Neuronal stem cell (in vitro differentiated cells): ENCODE data around the gene JPH4.

Experiments used
- DNase-seq: peaks from one replicate; pipeline ENCODE4 v3.0.0-alpha.2; 2013; ENCODE audit warnings: low spot score
- H2AFZ ChIP-seq: one replicate; pipeline ENCODE4 v1.6.1; 2013; ENCODE audit warnings: mild to moderate bottlenecking, low read length, inconsistent platforms
- H2AK5ac ChIP-seq: 2 replicates; pipeline ENCODE4 v1.6.1; 2013; ENCODE audit warnings: low read depth, mild to moderate bottlenecking, inconsistent platforms, low read length, moderate library complexity, mixed read lengths
- H2BK120ac ChIP-seq: 2 replicates; pipeline ENCODE4 v1.6.1; 2013; ENCODE audit warnings: low read depth, mild to moderate bottlenecking, inconsistent platforms, low read length, moderate library complexity, mixed read lengths
- H2BK12ac ChIP-seq: one replicate; pipeline ENCODE4 v1.6.1; 2013; ENCODE audit warnings: low read length, inconsistent platforms
- H2BK15ac ChIP-seq: 2 replicates; pipeline ENCODE4 v1.6.1; 2013; ENCODE audit warnings: mild to moderate bottlenecking, low read length, inconsistent platforms, mixed read lengths
- H2BK5ac ChIP-seq: one replicate; pipeline ENCODE4 v1.6.1; 2013; ENCODE audit warnings: inconsistent platforms, mild to moderate bottlenecking, low read length, moderate library complexity
- H3K14ac ChIP-seq: one replicate; pipeline ENCODE4 v1.6.1; 2013; ENCODE audit warnings: low read length, inconsistent platforms
- H3K18ac ChIP-seq: 2 replicates; pipeline ENCODE4 v1.6.1; 2013; ENCODE audit warnings: low read length, inconsistent platforms
- H3K23ac ChIP-seq: 2 replicates; pipeline ENCODE4 v1.6.1; 2013; ENCODE audit warnings: low read depth, mild to moderate bottlenecking, mixed read lengths, low read length, inconsistent platforms; ENCODE audit not compliant: poor library complexity
- H3K27ac ChIP-seq: replicated peaks from 3 replicates; pipeline ENCODE4 v1.5.1; 2013; ENCODE audit warnings: low read length, inconsistent platforms
- H3K27me3 ChIP-seq, 3 experiments: 2 replicates each; pipeline ENCODE4 v1.6.1; 2013; ENCODE audit warnings: low read length in 3 of 3, mild to moderate bottlenecking in 2 of 3, inconsistent platforms in 1 of 3, low read depth in 1 of 3, mixed read lengths in 1 of 3, moderate library complexity in 1 of 3; ENCODE audit not compliant: control insufficient read depth in 3 of 3, insufficient read depth in 3 of 3
- H3K36me3 ChIP-seq, 2 donors: replicated peaks in 1 of 2; 2 replicates each; pipeline ENCODE4 v1.6.1; 2013; ENCODE audit warnings: low read length in 2 of 2; ENCODE audit not compliant: control insufficient read depth in 2 of 2, insufficient read depth in 2 of 2
- H3K4ac ChIP-seq: 2 replicates; pipeline ENCODE4 v1.6.1; 2013; ENCODE audit warnings: inconsistent platforms, mild to moderate bottlenecking, low read length, moderate library complexity
- H3K4me1 ChIP-seq, 2 donors: 1 replicate in 1 of 2; 2 replicates in 1 of 2; pipeline ENCODE4 v1.6.1; 2013; ENCODE audit warnings: low read length in 2 of 2, low read depth in 1 of 2; ENCODE audit not compliant: control insufficient read depth in 2 of 2, insufficient read depth in 1 of 2
- H3K4me2 ChIP-seq: one replicate; pipeline ENCODE4 v1.6.1; 2013; ENCODE audit warnings: mild to moderate bottlenecking, low read length, inconsistent platforms; ENCODE audit not compliant: insufficient read depth, poor library complexity, severe bottlenecking
- H3K4me3 ChIP-seq, 2 donors: 2 replicates each; pipeline ENCODE4 v1.5.1; 2013; ENCODE audit warnings: low read length in 2 of 2, mild to moderate bottlenecking in 2 of 2, inconsistent platforms in 1 of 2, moderate library complexity in 1 of 2
- H3K79me1 ChIP-seq: one replicate; pipeline ENCODE4 v1.6.1; 2013; ENCODE audit warnings: low read depth, mild to moderate bottlenecking, inconsistent platforms, low read length, moderate library complexity
- H3K9ac ChIP-seq: one replicate; pipeline ENCODE4 v1.6.1; 2013; ENCODE audit warnings: mild to moderate bottlenecking, low read depth, low read length, inconsistent platforms; ENCODE audit not compliant: poor library complexity
- H3K9me3 ChIP-seq, 2 donors: replicated peaks in 1 of 2; 2 replicates each; pipeline versions ENCODE3 to v1.6.1; 2013; ENCODE audit warnings: low read length in 2 of 2, mild to moderate bottlenecking in 2 of 2, inconsistent platforms in 1 of 2, low read depth in 1 of 2, mixed read lengths in 1 of 2, moderate library complexity in 1 of 2; ENCODE audit not compliant: control insufficient read depth in 2 of 2, insufficient read depth in 1 of 2
- H4K8ac ChIP-seq: one replicate; pipeline ENCODE4 v1.6.1; 2013; ENCODE audit warnings: low read depth, mild to moderate bottlenecking, inconsistent platforms, low read length, moderate library complexity
- H4K91ac ChIP-seq: one replicate; pipeline ENCODE4 v1.6.1; 2013; ENCODE audit warnings: low read length, low read depth, mild to moderate bottlenecking, inconsistent platforms; ENCODE audit not compliant: poor library complexity
- WGBS, 2 donors: extraction: QIAGEN DNeasy Blood & Tissue Kit; methylation state at CpG; one replicate each; pipeline ENCODE4 v1.1.7; 2013; ENCODE audit warnings: missing lambda C conversion rate in 2 of 2, mixed read lengths in 1 of 2; ENCODE audit not compliant: insufficient read length in 2 of 2, insufficient replicate concordance in 1 of 2; ENCODE audit errors: extremely low coverage in 2 of 2; 5-methylcytosine and 5-hydroxymethylcytosine counted together

Gene JPH4

DNA sequence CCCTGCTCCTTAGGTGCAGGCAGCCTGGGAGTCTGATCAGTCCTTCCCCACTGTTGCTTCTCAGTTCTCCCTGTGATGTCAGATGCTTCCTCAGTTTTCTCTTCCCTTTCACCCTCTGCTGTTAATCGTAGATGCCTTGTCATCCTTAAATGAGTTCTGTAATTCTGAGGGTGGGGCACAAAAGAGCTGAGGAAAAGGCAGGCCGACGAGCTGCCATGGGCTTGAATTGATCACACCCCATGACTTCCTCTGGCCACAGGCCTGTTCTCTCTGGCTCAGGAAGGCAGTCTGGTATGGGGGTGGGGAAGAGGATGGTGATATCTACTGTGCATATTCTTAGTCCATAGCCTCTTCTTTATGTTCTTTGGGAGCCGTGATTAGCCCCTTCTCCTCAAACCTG is 5.8 kb downstream of the JPH4 start:
- Histone ChIP-seq H3K14ac (no peak overlapping the region), H3K4me3 (no peak overlapping the region), H2AFZ (peak overlapping the region; percentile 14), H3K4ac (no peak overlapping the region), H4K8ac (no peak overlapping the region), H3K4me2 (no peak overlapping the region), H3K36me3 (peaks cover 0 to 4% of the 10 kb centered on the region in 2 donors), H2AK5ac (no peak overlapping the region), H3K23ac (no peak overlapping the region), H3K9me3 (no peaks in the 10 kb centered on the region), H2BK15ac (no peak overlapping the region), H3K9ac (no peak overlapping the region), H3K18ac (no peak overlapping the region), H2BK5ac (no peak overlapping the region), H4K91ac (no peak overlapping the region), H3K27ac (no peak overlapping the region), H3K79me1 (peaks cover 3% of the 10 kb centered on the region), H3K4me1 (peaks cover 9 to 18% of the 10 kb centered on the region in 2 donors), H2BK12ac (no peak overlapping the region), H2BK120ac (no peak overlapping the region), H3K27me3 (peaks cover 19 to 78% (median 29%) of the 10 kb centered on the region in 3 experiments)
- no peak for DNase-seq
- no CpG with 5 or more reads among the region's 4 CpGs for WGBS, 2 donors

DNA sequence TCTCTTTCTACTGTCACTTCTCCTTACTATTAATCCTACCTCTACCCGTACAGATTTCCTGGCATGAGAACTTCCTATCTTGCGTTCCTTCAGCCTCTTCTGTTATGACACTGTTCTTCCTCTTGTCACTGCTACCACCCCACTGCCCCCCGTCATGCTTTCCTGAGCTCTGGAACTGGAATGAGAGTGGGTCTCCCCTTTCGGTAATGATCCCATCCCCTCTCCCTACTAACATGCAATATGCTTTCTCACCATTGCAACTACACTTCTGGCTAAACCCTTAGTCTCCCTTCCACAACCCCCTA is 6.1 kb downstream of the JPH4 start:
- no peak overlapping the region for H2BK120ac ChIP-seq
- H2BK5ac ChIP-seq: no peak overlapping the region
- H3K4ac ChIP-seq: no peak overlapping the region
- WGBS, 2 donors: no CpG with 5 or more reads among the region's 4 CpGs
- no peaks in the 10 kb centered on the region for H3K9me3 ChIP-seq
- H3K27me3 ChIP-seq: peaks cover 19 to 78% (median 26%) of the 10 kb centered on the region in 3 experiments
- no peak overlapping the region for H4K8ac ChIP-seq
- H4K91ac ChIP-seq: no peak overlapping the region
- DNase-seq: no peak
- no peak overlapping the region for H2AK5ac ChIP-seq
- peaks cover 0 to 4% of the 10 kb centered on the region in 2 donors for H3K36me3 ChIP-seq
- H3K4me3 ChIP-seq: no peak overlapping the region
- H3K79me1 ChIP-seq: peaks cover 3% of the 10 kb centered on the region
- no peak overlapping the region for H3K9ac ChIP-seq
- H3K4me2 ChIP-seq: no peak overlapping the region
- no peak overlapping the region for H3K14ac ChIP-seq
- peaks cover 11 to 18% of the 10 kb centered on the region in 2 donors for H3K4me1 ChIP-seq
- no peak overlapping the region for H2BK15ac ChIP-seq
- no peak overlapping the region for H2BK12ac ChIP-seq
- no peak overlapping the region for H3K27ac ChIP-seq
- no peak overlapping the region for H3K23ac ChIP-seq
- H3K18ac ChIP-seq: no peak overlapping the region
- peak overlapping the region; percentile 14 for H2AFZ ChIP-seq

DNA sequence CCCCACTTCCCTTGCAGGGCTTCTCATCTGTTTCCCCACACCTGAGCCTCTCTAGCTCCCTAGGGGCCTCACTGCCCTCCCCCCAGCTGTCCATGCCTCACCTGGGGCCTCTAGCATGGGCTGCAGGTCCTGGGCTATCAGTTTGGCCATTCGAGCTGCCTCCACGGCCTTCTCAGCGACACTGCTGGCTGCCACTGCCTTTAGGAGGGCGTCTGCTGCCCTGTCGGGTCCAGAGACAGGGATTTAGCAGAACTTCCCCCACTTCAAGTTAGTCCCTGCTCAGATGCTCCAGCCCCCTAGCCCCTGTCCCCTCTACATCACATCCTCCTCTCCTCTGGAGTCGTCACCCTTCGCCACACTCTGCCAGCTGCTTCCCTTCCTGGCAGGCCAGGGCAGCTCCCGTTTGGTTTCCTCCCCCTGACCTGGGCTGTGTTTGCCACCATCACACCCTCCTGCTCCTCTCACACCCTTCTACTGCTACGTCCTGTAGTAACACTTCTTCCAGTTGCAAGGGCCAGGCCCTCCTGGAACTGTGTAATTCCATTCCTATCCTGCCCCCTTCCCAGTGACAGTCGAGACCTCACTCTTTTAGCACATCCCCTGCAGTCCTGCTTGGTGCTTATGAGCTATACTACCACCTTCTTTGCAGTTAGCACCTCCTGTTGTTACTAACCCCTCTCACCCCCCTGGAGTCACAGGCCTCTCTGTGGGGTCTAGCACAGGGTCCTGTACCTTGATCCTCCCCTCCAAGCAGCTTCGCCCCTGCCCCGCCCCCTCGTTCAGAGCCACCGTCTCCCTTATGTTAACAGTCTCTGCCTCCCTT is 6.7 kb downstream of the JPH4 start:
- no peak for DNase-seq
- H2BK15ac ChIP-seq: no peak overlapping the region
- H3K4me2 ChIP-seq: no peak overlapping the region
- H3K4ac ChIP-seq: no peak overlapping the region
- no peak overlapping the region for H3K4me3 ChIP-seq
- no peak overlapping the region for H3K9ac ChIP-seq
- H2BK120ac ChIP-seq: no peak overlapping the region
- no peak overlapping the region for H3K18ac ChIP-seq
- H2BK5ac ChIP-seq: no peak overlapping the region
- peaks cover 0 to 4% of the 10 kb centered on the region in 2 donors for H3K36me3 ChIP-seq
- H4K8ac ChIP-seq: no peak overlapping the region
- no peak overlapping the region for H3K23ac ChIP-seq
- H3K14ac ChIP-seq: no peak overlapping the region
- H2BK12ac ChIP-seq: no peak overlapping the region
- H2AFZ ChIP-seq: no peak overlapping the region
- no peak overlapping the region for H4K91ac ChIP-seq
- peaks cover 12 to 18% of the 10 kb centered on the region in 2 donors for H3K4me1 ChIP-seq
- peaks cover 16 to 80% (median 21%) of the 10 kb centered on the region in 3 experiments for H3K27me3 ChIP-seq
- H3K27ac ChIP-seq: no peak overlapping the region
- no peaks in the 10 kb centered on the region for H3K79me1 ChIP-seq
- WGBS, 2 donors: no CpG with 5 or more reads among the region's 14 CpGs
- H2AK5ac ChIP-seq: no peak overlapping the region
- H3K9me3 ChIP-seq: no peaks in the 10 kb centered on the region

DNA sequence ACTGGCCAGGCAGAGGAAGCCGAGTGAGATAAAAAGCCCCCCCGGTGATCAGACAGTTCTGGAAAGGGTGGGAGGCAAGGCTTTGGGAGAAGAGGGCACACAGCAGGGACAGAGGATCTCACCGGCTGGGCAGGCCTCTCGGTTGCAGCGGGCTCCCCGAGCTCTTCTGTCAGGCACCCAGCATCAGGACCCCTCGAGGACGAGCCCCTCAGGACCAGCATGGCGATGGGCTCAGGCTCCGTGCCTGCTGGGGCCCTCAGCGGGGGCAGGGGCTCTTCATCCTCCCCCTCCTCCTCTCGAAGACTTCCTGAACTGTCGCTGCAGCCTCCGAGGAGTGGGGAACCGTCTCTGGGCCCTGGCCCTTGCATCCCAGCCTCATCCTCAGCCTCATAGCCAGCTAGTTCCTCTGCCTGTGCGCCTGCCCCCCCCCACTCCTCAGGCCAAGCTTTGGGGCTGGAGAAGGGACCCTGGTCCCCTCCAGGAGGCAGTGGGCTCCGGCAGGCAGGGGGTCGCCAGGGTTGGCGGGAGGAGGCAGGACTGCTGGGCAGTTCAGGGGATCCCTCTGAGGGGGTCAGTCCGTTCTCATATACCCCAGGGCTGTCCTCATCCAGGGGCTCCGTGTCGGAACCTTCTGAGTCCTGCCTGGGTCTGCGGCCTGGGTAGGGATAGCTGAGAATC is 7.6 kb downstream of the JPH4 start:
- peaks cover 0 to 4% of the 10 kb centered on the region in 2 donors for H3K36me3 ChIP-seq
- no peak overlapping the region for H2BK5ac ChIP-seq
- H2BK120ac ChIP-seq: no peak overlapping the region
- peak overlapping the region; percentile 29 for H2AK5ac ChIP-seq
- no peak for DNase-seq
- H3K18ac ChIP-seq: peak overlapping the region; percentile 16
- H3K4ac ChIP-seq: no peak overlapping the region
- no peak overlapping the region for H2BK15ac ChIP-seq
- no peak overlapping the region for H3K23ac ChIP-seq
- no peak overlapping the region for H4K91ac ChIP-seq
- no peak overlapping the region for H2BK12ac ChIP-seq
- H3K9ac ChIP-seq: no peak overlapping the region
- no peak overlapping the region for H4K8ac ChIP-seq
- H3K4me3 ChIP-seq: no peak overlapping the region
- no peak overlapping the region for H2AFZ ChIP-seq
- peaks cover 7 to 80% (median 11%) of the 10 kb centered on the region in 3 experiments for H3K27me3 ChIP-seq
- H3K4me2 ChIP-seq: no peak overlapping the region
- WGBS, 2 donors: no CpG with 5 or more reads among the region's 23 CpGs
- H3K14ac ChIP-seq: no peak overlapping the region
- H3K4me1 ChIP-seq: peaks cover 14% of the 10 kb centered on the region in 2 donors
- H3K27ac ChIP-seq: no peak overlapping the region
- no peaks in the 10 kb centered on the region for H3K79me1 ChIP-seq
- no peaks in the 10 kb centered on the region for H3K9me3 ChIP-seq
